Measurements from ENCODE around the gene TMEM63A.
A peak's percentile ranks its signal among the peaks of the same experiment; 100 is the strongest.
"Not testable (repeated sequence)": the region's sequence is repeated elsewhere in the genome, so short reads cannot be mapped to it uniquely, and the experiment has no call there.

Gene TMEM63A

DNA sequence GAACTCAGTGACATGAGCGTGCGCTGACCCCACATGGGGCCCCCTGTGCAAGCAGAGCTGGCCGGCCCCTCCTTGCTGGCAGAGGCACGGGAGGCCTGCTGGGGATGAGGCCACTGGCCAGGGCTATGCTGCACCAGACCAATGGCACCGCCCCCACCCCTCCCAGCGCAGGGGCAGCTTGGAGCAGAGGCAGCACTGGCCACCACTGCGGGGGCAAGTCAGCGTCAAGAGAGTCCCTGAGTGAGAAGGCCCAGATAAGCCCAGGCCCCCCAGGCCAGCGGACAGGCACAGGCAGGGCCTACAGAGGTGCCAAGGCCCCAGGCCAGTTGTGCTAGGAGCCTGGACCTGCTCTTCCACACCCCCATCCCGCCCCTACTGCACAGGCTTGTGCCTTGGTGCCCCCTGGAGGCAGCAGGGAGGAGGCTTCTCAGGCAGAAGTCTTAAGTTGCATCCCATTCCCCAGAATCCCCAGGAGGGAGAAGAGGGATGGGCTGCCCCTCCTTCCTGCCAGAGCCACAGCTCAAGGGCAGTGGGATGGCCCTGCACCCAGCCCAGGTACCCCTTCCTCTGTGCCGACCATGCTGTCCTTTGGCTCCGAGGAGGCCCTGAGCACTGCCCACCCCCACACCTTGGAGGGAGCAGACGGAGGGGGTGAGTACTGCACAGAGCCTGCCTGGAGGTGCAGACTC, 36.5 kb downstream of the TMEM63A start:
- DNase-seq (ENCODE audit: low read depth in 2 of 2) = peak in 1 of 2 donors; percentile 22

- DNase-seq (ENCODE audit: low read depth in 2 of 2) = no peak
These were observed 37.1 kb downstream of the TMEM63A start for GRCh38 chr1:225845097-225845496.

DNA sequence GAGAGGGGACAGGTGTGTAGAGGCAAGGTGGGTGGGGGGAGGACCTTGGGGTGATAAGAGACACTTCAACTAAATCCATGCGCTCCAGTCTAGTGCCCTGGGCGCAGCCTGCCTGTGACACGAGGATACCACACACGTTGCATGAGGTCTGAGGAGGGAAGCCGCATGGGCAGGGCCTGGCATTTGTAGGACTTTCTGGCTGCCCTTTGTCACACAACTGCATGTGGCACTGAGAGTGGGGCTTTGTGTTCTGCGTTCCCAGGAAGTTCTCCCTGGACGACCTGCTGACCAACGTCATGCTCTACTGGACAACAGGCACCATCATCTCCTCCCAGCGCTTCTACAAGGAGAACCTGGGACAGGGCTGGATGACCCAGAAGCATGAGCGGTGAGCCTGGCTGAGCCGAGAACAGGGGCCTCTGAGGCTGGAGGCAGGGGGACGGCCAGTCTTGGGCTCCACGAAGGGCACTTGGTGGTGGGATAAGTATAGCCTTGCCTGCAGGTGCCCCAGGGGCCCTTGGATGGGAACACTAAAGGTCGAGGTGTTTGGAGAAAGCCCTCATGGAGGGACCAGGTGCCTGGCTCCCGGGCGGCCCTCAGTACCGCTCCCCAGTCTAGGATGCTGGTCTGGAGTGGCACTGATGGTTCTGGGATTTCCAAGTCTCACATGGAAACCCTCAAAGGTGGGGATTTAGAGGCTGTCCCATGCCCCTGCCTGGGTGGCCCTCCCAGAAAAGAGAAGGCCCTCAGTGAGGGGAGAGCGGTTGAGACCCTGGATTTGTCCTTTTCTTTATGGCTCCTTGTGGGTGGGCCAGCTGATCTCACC, 37.7 kb downstream of the TMEM63A start:
- DNase-seq (ENCODE audit: low read depth in 2 of 2) = no peak

GRCh38 chr1:225843426-225843795, 38.8 kb downstream of the TMEM63A start:
- no peak for DNase-seq (ENCODE audit: low read depth in 2 of 2)

- no peak for DNase-seq (ENCODE audit: low read depth in 2 of 2)
These were observed 39.3 kb downstream of the TMEM63A start for GRCh38 chr1:225842788-225843425.

GRCh38 chr1:225842074-225842473, 40.1 kb downstream of the TMEM63A start:
- DNase-seq (ENCODE audit: low read depth in 2 of 2) = no peak

DNA sequence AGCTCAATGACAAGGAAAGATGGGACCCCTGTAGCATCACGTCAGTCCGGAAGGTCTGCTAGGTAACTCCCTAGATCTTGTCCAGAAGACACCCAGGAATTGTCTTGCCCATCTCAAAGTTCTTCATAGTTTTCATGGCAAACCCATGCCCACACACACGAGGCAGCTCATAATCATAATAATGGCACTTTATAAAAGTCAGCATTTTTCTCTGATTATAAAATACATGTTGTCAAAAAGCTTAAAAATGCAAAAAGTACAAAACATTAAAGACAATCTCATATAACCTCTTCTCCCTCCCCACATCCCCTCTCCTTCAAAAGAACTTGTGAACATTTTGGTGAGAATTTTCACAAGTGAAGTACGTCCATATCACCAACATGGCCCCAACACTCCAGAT, 41.5 kb downstream of the TMEM63A start:
- DNase-seq (ENCODE audit: low read depth in 2 of 2) = no peak

- no peak for DNase-seq (ENCODE audit: low read depth in 2 of 2)
These were observed 42.0 kb downstream of the TMEM63A start for GRCh38 chr1:225840223-225840610.

- no peak for DNase-seq (ENCODE audit: low read depth in 2 of 2)
These were observed 43.4 kb downstream of the TMEM63A start for GRCh38 chr1:225838793-225839192.

- not testable (repeated sequence) for DNase-seq (ENCODE audit: low read depth in 2 of 2)
These were observed 45.9 kb downstream of the TMEM63A start for GRCh38 chr1:225836296-225836695.

- no peak for DNase-seq (ENCODE audit: low read depth in 2 of 2)
These were observed 46.3 kb downstream of the TMEM63A start for GRCh38 chr1:225835856-225836255.

GRCh38 chr1:225834417-225835329, 47.5 kb downstream of the TMEM63A start:
- DNase-seq (ENCODE audit: low read depth in 2 of 2) = no peak

DNA sequence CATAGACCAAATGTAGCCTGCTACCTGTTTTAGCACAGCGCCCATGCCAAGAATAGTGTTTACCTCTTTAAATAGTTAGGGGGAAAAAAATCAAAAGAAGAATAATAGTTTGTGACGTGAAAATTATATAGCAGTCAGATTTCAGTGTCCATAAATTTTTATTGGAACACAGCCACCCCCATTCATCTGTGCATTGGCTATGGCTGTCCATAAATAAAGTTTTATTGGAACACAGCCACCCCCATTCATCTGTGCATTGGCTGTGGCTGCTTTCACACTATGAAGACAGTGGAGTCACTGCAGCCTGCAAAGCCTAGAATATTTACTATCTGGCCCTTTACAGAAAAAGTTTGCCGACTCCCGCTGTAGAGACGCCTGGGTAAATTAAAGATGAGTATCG, 51.3 kb downstream of the TMEM63A start:
- no peak for DNase-seq (ENCODE audit: low read depth in 2 of 2)

DNA sequence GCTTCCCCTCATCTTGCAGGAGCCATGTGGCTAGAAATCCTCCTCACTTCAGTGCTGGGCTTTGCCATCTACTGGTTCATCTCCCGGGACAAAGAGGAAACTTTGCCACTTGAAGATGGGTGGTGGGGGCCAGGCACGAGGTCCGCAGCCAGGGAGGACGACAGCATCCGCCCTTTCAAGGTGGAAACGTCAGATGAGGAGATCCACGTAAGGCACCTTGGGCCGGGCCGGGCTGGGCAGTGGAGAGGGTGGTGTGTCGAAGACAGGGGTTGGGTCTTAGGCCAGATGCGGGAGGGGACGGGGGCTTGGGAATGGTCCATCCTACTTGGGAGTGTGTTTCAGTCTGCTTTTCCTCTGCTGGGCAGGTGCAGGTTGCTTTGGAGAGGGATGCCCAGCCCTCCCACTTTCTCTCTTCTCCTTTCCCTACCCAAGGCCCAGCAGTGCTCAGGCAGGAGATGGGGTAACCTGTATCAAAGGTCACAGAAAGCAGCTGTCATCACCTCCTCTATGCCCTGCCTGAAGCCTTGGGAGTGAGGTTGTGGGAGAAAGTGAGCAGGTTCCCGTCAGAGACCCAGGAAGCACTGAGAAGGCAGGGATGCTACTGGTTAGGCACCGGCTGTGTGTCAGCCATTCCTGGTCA, 53.4 kb downstream of the TMEM63A start:
- DNase-seq (ENCODE audit: low read depth in 2 of 2) = no peak

DNA sequence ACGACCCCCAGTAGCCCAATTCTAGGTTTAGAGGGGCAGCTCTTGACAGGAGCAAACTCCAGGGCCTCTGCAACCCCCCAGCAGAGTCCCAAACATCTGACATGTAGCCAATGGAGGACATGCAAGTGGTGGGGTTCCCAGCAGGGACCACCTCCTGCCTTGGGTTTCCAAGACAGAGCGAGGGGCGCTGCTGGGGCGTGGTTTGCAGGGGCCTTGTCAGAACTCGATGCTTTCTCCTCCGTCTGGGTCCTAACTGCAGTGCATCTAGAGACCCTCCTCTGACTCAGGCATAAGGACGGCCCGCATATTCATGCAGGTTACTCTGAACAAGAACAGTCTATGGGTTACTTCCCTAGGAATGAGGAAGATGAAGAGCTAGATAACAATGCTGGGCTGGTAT, 55.1 kb downstream of the TMEM63A start:
- DNase-seq (ENCODE audit: low read depth in 2 of 2) = no peak

GRCh38 chr1:225825607-225826007, 56.6 kb downstream of the TMEM63A start:
- no peak for DNase-seq (ENCODE audit: low read depth in 2 of 2)

DNA sequence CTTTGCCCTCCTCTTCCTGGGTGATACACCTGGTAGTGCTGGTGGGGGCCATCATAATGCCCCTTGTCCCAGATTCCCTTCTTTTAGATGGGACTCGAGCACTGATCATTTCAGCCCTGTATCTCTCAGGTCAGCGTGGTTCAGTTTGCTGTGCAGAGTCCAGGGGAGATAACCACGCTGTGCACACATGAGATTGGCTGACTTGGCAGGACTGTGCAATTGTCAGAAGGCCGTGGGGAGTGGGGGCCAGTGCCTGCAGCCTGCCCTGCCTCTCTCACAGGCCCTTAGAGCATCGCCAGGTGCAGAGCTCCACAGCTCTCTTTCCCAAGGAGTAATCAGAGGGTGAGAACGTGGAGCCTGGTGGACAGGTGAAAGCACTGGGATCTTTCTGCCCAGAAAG, 57.1 kb downstream of the TMEM63A start:
- DNase-seq (ENCODE audit: low read depth in 2 of 2) = no peak

GRCh38 chr1:225824533-225824941, 57.6 kb downstream of the TMEM63A start:
- DNase-seq (ENCODE audit: low read depth in 2 of 2) = no peak

- no peak for DNase-seq (ENCODE audit: low read depth in 2 of 2)
These were observed 58.3 kb downstream of the TMEM63A start for GRCh38 chr1:225823811-225824261.

DNA sequence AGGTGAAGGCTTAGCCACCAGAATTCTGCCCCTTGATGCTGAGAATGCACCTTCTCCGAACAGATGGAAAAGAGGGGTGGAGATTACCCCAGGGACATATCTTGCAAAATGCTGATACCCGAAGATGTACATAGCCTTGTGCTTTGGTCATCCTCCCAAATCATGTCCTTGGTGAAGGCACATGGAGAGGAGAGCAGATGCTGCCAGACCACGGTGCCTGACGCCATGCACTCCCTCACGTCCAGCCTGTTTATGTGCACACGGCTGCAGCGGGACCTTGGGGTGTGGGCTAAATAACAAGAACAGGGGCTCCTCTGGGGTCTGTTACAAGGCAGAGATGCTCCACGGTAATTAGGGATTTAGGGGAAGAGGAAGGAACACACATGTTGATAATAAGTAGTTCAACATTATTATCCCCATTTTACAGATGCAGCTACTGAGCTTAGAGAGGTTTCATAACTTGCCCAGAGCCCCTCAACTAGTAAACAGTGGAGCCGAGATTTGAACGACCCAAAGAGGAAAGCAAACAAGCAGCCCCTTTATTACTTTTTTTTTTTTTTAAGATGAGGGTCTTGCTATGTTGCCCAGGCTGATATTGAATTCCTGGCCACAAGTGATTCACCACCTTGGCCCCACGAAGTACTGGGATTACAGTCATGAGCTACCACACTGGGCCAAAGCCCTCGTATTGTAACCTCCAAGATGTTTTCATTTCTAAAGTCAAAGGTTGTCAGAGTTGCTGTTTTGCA, 59.4 kb downstream of the TMEM63A start:
- DNase-seq (ENCODE audit: low read depth in 2 of 2) = no peak

All from stimulated activated CD4-positive, alpha-beta T cell treated with anti-CD3 and anti-CD28 coated beads, Interleukin-15, amount 100 ng/mL, for 48 hours (primary cell).